NB4 (cell line): Measurements from ENCODE around the gene CCL15.

Source experiments
- CTCF ChIP-seq: IDR thresholded peaks from one replicate; pipeline ENCODE4 v1.5.1; 2012; ENCODE audit warnings: low read depth, low read length
- POLR2A ChIP-seq: IDR thresholded peaks from 2 replicates; pipeline ENCODE4 v1.6.1; 2011; ENCODE audit warnings: mild to moderate bottlenecking; ENCODE audit not compliant: insufficient read length; ENCODE audit errors: extremely low read depth

DNA sequence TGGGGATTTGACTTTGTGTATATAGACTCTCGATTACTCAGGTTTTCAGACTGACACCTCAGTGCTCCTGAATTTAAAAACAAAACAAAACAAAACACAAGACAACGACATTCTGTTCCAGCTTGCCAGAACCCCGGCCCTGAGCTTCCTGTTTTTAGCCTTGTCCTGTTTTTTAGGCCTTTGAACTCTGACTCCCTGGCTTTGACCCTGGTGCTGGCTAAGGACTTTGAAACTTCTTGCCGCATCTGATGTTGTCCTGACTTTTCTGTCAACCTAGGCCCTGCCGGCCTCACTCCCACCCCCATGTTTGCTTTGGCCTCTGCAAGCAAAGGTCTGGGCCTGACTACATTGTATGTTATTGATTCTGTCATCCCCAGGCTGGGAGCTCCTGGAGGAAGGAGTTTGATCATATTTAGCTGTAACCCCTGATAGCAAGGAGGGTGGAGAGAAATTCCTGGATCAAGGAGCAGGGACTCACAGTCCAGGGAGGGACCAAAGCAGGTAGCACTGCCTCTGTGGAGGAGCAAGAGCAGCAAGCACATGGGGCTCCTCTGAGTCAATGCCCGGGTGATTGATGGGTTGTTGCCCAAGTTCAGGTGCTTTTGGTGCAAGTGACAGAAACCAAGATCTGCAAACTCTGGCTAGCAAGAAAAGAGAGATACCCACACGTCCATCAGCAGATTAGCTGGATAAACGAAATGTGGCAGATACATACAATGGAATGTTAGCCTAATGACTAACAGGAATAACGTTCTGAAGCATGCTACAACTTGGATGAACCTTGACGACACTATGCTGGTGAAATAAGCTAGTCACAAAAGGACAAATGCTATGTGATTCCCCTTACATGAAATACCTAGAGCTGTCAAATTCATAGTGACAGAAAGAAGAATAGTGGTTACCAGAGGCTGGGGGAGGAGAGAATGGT, 27.8 kb downstream of the CCL15 start:
- TF ChIP-seq CTCF (no peak), POLR2A (no peak)
